ENCODE measurements around the gene PWWP2B.

The PWWP2B gene

DNA sequence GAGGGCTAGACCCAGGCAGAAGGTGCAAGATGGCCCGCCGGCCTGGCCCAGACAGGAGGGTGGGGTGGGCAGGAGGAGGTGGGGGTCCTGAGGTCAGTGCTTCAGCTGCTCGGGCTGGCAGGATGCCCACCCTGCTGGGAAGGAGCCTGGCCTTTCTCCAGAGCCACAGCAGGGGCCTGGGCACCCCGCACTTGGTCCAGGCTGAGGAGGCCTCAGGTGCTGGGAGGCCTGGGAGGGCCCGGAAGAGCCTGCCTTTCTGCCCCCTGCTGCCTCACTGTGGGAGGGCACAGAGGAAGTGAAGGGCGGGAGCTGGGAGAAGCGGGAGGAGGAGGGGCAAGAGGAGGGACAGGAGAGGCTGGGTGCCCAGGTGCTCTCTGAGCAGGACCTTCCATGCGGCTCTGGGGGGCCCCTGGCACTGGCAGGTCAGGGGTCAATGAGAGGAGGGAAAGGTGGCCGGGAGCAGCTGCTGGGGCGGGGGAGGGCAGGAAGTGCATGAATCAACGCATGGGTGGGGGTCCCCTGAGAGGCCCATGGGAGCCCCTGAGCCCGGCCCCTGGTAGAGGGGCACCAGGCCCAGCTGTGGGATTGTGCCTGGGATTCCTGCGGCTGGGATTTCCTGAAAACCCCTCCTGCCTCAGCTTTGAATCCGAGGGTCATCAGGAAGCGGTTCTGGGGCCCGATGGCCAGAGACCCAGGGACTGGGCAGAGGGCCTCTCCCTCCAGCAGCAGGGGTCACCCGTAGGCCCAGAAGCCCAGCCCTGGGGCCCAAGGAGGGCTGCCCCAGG, 49.9 kb downstream of the PWWP2B start:
- peak; percentile 63 for TF ChIP-seq CTCF (IDR thresholded peaks at IDR 0.05; ENCODE audit: control insufficient read depth, insufficient read depth, low read depth, low read length, missing control alignments)
- no peak overlapping the region for H3K4me3 ChIP-seq (ENCODE audit: control insufficient read depth, low read depth, low read length)

DNA sequence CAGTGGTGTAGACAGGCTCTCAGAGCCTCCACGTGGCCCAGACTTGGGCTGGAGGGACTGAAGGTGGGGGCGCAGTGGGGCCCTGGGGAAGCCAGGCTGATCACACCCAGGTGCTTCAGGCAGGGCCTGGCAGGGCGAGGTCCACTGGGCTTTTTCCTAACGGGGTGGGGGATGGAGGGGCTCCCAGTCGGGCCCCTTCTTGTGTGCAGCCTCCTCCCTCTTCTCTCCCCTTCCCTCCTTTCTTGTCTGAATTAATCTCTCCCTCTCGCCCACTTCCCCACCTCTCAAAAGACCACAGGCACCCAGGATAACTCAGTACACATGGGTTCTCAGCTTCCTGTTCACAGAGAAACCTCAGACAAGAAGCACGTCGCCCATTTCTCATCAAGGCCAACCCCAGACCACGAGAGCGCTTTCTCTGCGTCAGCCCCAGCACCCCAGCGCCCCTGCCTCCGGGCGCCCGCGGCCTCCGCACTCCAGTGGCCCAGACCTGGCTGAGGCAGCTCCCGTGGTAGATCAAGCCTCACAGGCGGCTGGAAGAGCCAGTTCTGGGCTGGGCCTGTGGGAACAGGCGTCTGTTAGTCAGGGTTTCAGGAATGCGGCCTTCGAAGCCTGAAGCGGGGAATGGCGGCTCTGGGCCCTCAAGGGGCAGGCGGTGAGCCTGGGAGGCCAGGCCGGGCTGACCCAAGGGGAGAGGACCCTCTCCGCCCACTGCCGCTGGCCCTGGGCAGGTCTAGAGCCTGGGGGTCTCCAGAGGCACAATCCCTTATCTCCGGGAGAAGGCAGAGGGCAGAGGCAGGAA, 50.6 kb downstream of the PWWP2B start:
- TF ChIP-seq CTCF (IDR thresholded peaks at IDR 0.05; ENCODE audit: control insufficient read depth, insufficient read depth, low read depth, low read length, missing control alignments): no peak
- H3K4me3 ChIP-seq (ENCODE audit: control insufficient read depth, low read depth, low read length): no peak overlapping the region
- DNase-seq (ENCODE audit: low read depth): peak; percentile 67

More for the DNA sequence above, 49.9 kb downstream of the PWWP2B start:
- DNase-seq (ENCODE audit: low read depth): no peak

- DNase-seq (ENCODE audit: low read depth): no peak
- no peak overlapping the region for H3K4me3 ChIP-seq (ENCODE audit: control insufficient read depth, low read depth, low read length)
- TF ChIP-seq CTCF (IDR thresholded peaks at IDR 0.05; ENCODE audit: control insufficient read depth, insufficient read depth, low read depth, low read length, missing control alignments): no peak
Observed at GRCh38 chr10:132448248-132448731, 51.3 kb downstream of the PWWP2B start.

DNA sequence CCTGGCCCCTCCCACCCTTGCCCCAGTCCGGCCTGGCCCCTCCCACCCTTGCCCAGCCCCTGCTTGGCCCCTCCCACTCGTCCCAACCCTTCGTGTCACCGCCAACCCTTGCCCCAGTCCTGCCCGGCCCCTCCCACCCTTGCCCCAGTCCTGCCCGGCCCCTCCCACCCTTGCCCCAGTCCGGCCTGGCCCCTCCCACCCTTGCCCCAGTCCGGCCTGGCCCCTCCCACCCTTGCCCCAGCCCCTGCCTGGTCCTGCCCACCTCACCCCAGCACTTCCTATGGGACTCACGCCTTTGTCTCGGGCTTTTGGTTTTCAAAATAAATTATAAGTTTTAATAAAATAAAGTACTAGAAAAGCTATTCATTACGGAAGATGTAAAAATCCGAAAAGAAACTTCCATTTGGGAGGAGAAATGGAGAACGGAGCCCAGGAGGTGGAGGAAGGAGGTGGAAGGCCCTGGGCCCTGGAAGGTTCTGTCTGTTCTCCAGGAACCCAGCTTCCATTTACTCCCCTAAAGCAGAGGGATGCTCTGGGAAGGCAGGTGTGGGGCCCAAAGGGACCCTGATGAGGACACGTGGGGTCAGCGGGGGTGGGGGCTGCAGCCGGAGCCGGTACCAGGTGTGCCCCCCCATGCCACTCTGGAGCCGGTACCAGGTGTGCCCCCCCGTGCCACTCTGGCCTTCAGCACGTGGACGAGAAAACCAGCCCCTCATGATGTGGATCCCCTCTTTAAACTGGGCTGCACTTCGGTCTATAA, 52.2 kb downstream of the PWWP2B start:
- no peak for DNase-seq (ENCODE audit: low read depth)
- no peak for TF ChIP-seq CTCF (IDR thresholded peaks at IDR 0.05; ENCODE audit: control insufficient read depth, insufficient read depth, low read depth, low read length, missing control alignments)
- no peak overlapping the region for H3K4me3 ChIP-seq (ENCODE audit: control insufficient read depth, low read depth, low read length)

GRCh38 chr10:132449811-132450181, 52.8 kb downstream of the PWWP2B start:
- TF ChIP-seq CTCF (IDR thresholded peaks at IDR 0.05; ENCODE audit: control insufficient read depth, insufficient read depth, low read depth, low read length, missing control alignments): no peak
- H3K4me3 ChIP-seq (ENCODE audit: control insufficient read depth, low read depth, low read length): no peak overlapping the region
- no peak for DNase-seq (ENCODE audit: low read depth)

- no peak for DNase-seq (ENCODE audit: low read depth)
- no peak overlapping the region for H3K4me3 ChIP-seq (ENCODE audit: control insufficient read depth, low read depth, low read length)
- no peak for TF ChIP-seq CTCF (IDR thresholded peaks at IDR 0.05; ENCODE audit: control insufficient read depth, insufficient read depth, low read depth, low read length, missing control alignments)
Observed at GRCh38 chr10:132450466-132450824, 53.4 kb downstream of the PWWP2B start.
